Suprapubic skin (tissue), 4 donors: ENCODE data around the gene CITED2. TPM values are rescaled to one million over a fixed set of nuclear protein-coding genes. Genes with fewer than 3 reads are reported as not detected.
"Not testable (repeated sequence)": the region's sequence is repeated elsewhere in the genome, so short reads cannot be mapped to it uniquely, and the experiment has no call there.

ENCODE experiments used
- DNase-seq, 2 donors: peaks; one replicate each; pipeline ENCODE4 v3.0.0-alpha.2; 2019; ENCODE audit warnings: low spot score in 2 of 2
- H3K27ac ChIP-seq: fragments of 200-600 bp; sonication (generic); one replicate; pipeline ENCODE4 v1.5.1; 2019
- H3K27me3 ChIP-seq: fragments of 200-600 bp; sonication (generic); one replicate; pipeline ENCODE4 v1.5.1; 2019
- H3K36me3 ChIP-seq: fragments of 200-600 bp; sonication (generic); one replicate; pipeline ENCODE4 v1.5.1; 2019
- H3K4me1 ChIP-seq: fragments of 200-600 bp; sonication (generic); one replicate; pipeline ENCODE4 v1.5.1; 2019
- H3K4me3 ChIP-seq: fragments of 200-600 bp; sonication (generic); one replicate; pipeline ENCODE4 v1.5.1; 2019; ENCODE audit warnings: mild to moderate bottlenecking
- H3K9me3 ChIP-seq: fragments of 200-600 bp; sonication (generic); one replicate; pipeline ENCODE4 v1.5.1; 2019
- CTCF ChIP-seq, 2 donors: fragments of 200-600 bp in 1 of 2; fragments of 450-650 bp in 1 of 2; sonication (generic) in 1 of 2; IDR thresholded peaks; one replicate each; pipeline ENCODE4 v1.5.1; 2016 to 2019; ENCODE audit warnings: antibody characterized with exemption in 2 of 2, mild to moderate bottlenecking in 1 of 2, moderate library complexity in 1 of 2
- EP300 ChIP-seq: sonication (generic); formaldehyde crosslinking; IDR thresholded peaks from one replicate; pipeline ENCODE4 v1.6.1; 2017; ENCODE audit warnings: antibody characterized with exemption
- POLR2A ChIP-seq, 2 donors: fragments of 450-650 bp; IDR thresholded peaks; one replicate each; pipeline ENCODE4 v1.6.1; 2017; ENCODE audit warnings: antibody characterized with exemption in 2 of 2, mild to moderate bottlenecking in 2 of 2, moderate library complexity in 2 of 2
- POLR2AphosphoS5 ChIP-seq, 3 donors: sonication (generic); formaldehyde crosslinking; IDR thresholded peaks; one replicate each; pipeline ENCODE4 v1.6.1; 2017; ENCODE audit warnings: antibody characterized with exemption in 3 of 3
- WGBS: methylation state at CpG from one replicate; pipeline ENCODE4 v1.1.5; 2018; 5-methylcytosine and 5-hydroxymethylcytosine counted together
- total RNA-seq, 4 donors: library from RNA; depleted of rRNA; stranded (reverse); fragments of >200 nt; gene quantifications; one replicate each; pipeline ENCODE4 v1.1.0, GENCODE V29; 2016

CITED2 gene
- total RNA-seq, 4 donors from 2014 or later, result 167 to 239 (median 206) TPM

GRCh38 chr6:139416146-139416545 lies 41.7 kb upstream of the CITED2 start:
- DNase-seq, result no peak
- Histone ChIP-seq H3K27me3 (no peaks in the 10 kb centered on the region), H3K9me3 (no peaks in the 10 kb centered on the region), H3K27ac (no peak overlapping the region), H3K4me1 (no peaks in the 10 kb centered on the region), H3K36me3 (no peaks in the 10 kb centered on the region), H3K4me3 (no peak overlapping the region)
- no peak for TF ChIP-seq POLR2A (IDR thresholded peaks at IDR 0.05)
- TF ChIP-seq CTCF (IDR thresholded peaks at IDR 0.05), result no peak
- TF ChIP-seq POLR2AphosphoS5 (IDR thresholded peaks at IDR 0.05), result no peak
- no peak for TF ChIP-seq EP300
- WGBS, result 62% methylated on average over 2 of the region's 2 CpGs

- no peak overlapping the region for H3K27ac ChIP-seq
- 87% methylated on average over 3 of the region's 3 CpGs for WGBS
- H3K4me1 ChIP-seq, result no peaks in the 10 kb centered on the region
- DNase-seq, result no peak
- H3K27me3 ChIP-seq, result no peaks in the 10 kb centered on the region
- no peaks in the 10 kb centered on the region for H3K9me3 ChIP-seq
- TF ChIP-seq POLR2AphosphoS5 (IDR thresholded peaks at IDR 0.05) (no peak), EP300 (no peak), POLR2A (IDR thresholded peaks at IDR 0.05) (no peak), CTCF (IDR thresholded peaks at IDR 0.05) (no peak)
- H3K36me3 ChIP-seq, result no peaks in the 10 kb centered on the region
- no peak overlapping the region for H3K4me3 ChIP-seq
Observed at GRCh38 chr6:139415365-139415764, 40.9 kb upstream of the CITED2 start.

- H3K36me3 ChIP-seq, H3K27ac ChIP-seq, H3K4me3 ChIP-seq, DNase-seq, H3K4me1 ChIP-seq, H3K27me3 ChIP-seq, H3K9me3 ChIP-seq: not testable (repeated sequence)
- WGBS, result 97% methylated on average over 1 of the region's 1 CpG
Observed at GRCh38 chr6:139412103-139412502, 37.7 kb upstream of the CITED2 start.

- H3K27ac ChIP-seq, result peak overlapping the region; percentile 36
- no peaks in the 10 kb centered on the region for H3K4me1 ChIP-seq
- DNase-seq, result no peak
- no peaks in the 10 kb centered on the region for H3K36me3 ChIP-seq
- WGBS, result 79% methylated on average over 4 of the region's 4 CpGs
- TF ChIP-seq CTCF (IDR thresholded peaks at IDR 0.05) (no peak), EP300 (no peak), POLR2A (IDR thresholded peaks at IDR 0.05) (no peak), POLR2AphosphoS5 (IDR thresholded peaks at IDR 0.05) (no peak)
- H3K4me3 ChIP-seq, result no peak overlapping the region
- no peaks in the 10 kb centered on the region for H3K9me3 ChIP-seq
- no peaks in the 10 kb centered on the region for H3K27me3 ChIP-seq
Observed at GRCh38 chr6:139409026-139409425, 34.6 kb upstream of the CITED2 start.

- Histone ChIP-seq H3K9me3 (no peaks in the 10 kb centered on the region), H3K4me1 (peaks cover 4% of the 10 kb centered on the region), H3K27me3 (no peaks in the 10 kb centered on the region), H3K36me3 (no peaks in the 10 kb centered on the region), H3K4me3 (no peak overlapping the region), H3K27ac (no peak overlapping the region)
- DNase-seq, result no peak
- WGBS, result 61% methylated on average over 4 of the region's 4 CpGs
- no peak for TF ChIP-seq POLR2AphosphoS5 (IDR thresholded peaks at IDR 0.05)
- no peak for TF ChIP-seq CTCF (IDR thresholded peaks at IDR 0.05)
- TF ChIP-seq POLR2A (IDR thresholded peaks at IDR 0.05), result no peak
- no peak for TF ChIP-seq EP300
Observed at GRCh38 chr6:139407718-139408222, 33.3 kb upstream of the CITED2 start.
